HG03342 (cell line): ENCODE data around the gene RIC1.
"Not testable (repeated sequence)": the region's sequence is repeated elsewhere in the genome, so short reads cannot be mapped to it uniquely, and the experiment has no call there.

Experiments used
- ATAC-seq: cut with Tn5 transposase; IDR thresholded peaks from one replicate; pipeline ENCODE4 v1.9.1; 2021; ENCODE audit warnings: mild to moderate bottlenecking, moderate library complexity; ENCODE audit not compliant: unreplicated experiment

The RIC1 gene

DNA sequence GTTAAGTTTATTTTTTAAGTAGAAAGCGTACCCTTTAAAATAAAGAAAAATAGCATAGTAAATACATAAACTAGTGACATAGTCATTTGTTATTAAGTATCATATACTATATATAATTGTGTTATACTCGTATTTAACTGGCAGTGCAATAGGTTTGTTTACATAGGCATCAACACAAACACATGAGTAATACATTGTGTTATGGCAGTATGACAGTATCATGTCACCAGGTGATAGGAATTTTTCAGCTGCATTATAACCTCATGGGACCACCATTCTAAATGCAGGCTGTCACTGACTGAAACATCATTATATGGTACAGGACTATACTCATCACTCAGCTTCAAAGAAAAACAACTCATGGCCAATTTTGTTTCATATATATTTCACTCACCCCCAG lies 8.4 kb upstream of the RIC1 start:
- ATAC-seq: no peak

DNA sequence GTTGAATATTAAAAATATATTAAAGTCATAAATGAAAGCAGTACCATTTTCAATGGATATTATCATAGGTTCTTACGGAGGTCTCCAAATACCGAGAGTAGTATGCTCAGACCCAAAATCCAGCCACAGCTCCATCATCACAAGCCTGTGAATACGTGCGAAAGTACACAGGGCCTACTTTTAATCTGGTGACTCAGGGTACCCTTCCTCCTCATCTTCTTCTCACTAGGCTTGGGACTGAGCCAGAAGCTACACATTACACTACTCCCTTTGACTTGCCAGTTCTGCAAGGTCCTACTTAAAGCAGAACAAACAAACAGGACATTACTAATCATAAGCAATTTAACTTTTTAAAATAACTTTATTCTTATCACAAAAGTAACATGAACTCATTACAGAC lies 7.6 kb upstream of the RIC1 start:
- no peak for ATAC-seq

DNA sequence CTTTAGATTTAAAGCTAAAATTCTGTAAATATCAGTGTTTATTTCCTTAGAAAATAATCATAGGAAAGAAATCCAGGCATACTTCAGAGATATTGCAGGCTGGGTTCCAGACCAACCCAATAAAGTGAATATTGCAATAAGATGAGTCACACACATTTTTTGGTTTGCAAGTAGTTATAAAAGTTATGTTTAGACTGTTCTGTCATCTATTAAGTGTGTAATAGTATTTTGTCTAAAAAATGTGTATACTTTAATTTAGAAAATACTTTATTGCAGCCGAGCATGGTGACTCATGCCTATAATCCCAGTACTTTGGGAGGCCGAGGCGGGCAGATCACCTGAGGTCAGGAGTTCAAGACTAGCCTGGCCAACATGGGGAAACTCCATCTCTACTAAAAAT lies 6.9 kb upstream of the RIC1 start:
- no peak for ATAC-seq

DNA sequence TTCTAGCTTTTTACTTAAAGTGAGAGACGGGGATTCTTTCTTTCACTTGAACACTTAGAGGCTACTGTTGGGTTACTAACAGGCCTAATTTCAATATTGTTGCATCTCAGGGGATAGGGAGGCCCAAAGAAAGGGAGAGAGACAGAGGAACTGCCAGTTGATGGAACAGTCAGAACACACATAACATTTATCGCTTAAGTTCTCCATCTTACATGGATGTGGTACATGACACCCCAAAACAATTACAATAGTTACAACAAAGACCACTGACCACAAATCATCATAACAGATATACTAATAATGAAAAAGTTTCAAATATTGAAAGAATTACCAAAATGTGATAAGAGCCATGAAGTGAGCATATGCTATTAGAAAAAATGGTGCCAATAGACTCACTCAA lies 4.3 kb upstream of the RIC1 start:
- no peak for ATAC-seq

DNA sequence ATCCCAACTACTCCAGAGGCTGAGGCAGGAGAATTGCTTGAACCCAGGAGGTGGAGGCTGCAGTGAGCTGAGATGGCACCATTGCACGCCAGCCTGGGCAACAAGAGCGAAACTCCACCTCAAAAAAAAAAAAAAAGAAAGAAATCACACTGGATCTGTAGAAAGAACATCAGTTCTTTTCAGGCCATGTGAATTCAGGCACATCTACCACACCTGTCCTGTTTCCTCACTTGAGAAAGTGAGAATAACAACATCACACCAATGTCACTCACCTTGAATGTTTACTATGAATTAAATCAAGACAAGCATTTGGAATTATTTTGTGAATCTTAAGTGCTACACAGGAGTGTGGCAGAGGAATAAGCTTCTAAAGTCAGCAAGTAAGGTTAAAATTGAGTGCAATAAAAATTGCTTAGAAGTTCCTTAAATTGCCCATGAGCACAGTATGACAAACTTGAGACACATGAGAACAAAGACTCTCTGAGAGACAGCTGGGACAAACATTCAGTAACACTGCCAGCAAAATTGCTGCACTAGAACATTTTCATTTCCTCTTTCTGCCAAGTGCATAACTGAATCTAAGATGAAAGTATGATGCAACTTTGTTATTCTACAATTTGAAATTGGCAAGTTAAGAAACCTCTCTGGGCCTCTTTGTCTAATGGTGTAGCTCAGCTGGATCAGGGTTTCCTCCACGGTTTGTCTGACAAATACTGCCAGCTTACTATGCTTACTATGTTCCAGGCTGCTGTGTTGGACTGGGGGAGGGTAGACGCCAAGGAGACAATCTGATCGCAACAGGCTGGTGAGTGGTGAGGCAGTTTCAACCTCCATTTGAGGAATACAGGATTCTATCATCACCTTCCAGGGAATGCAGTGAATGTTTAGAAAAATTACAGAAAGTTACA lies 1.9 kb upstream of the RIC1 start:
- ATAC-seq: peak; percentile 51

DNA sequence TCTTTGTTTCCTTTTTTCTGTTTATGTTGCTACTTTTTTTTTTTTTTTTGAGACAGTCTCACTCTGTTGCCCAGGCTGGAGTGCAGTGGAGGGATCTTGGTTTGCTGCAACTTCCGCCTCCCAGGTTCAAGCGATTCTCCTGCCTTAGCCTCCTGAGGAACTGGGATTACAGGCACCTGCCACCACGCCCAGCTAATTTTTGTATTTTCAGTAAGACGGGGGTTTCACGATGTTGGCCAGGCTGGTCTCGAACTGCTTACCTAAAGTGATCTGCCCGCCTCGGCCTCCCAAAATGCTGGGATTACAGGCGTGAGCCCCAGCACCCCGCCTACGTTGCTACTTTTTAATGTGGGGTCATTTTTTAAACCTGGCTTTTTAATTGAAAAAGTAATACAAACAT lies 1.2 kb upstream of the RIC1 start:
- ATAC-seq: not testable (repeated sequence)

DNA sequence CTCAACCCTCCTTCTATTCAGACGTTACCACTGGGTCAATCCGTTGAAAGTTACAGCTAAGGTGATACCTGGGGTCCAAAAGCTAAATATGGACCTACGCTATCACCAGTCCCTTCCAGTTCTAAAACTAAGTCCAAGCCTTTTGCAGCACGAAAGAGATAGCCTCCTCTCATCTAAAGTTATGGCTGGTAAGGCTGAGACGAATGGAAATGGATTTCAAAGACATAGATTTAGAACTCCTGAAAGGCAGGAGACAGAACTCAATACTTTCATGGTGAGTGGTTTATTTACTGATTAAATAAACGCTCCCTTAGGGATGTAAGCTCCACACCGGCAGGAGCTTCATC lies 751 bp upstream of the RIC1 start:
- ATAC-seq: no peak

DNA sequence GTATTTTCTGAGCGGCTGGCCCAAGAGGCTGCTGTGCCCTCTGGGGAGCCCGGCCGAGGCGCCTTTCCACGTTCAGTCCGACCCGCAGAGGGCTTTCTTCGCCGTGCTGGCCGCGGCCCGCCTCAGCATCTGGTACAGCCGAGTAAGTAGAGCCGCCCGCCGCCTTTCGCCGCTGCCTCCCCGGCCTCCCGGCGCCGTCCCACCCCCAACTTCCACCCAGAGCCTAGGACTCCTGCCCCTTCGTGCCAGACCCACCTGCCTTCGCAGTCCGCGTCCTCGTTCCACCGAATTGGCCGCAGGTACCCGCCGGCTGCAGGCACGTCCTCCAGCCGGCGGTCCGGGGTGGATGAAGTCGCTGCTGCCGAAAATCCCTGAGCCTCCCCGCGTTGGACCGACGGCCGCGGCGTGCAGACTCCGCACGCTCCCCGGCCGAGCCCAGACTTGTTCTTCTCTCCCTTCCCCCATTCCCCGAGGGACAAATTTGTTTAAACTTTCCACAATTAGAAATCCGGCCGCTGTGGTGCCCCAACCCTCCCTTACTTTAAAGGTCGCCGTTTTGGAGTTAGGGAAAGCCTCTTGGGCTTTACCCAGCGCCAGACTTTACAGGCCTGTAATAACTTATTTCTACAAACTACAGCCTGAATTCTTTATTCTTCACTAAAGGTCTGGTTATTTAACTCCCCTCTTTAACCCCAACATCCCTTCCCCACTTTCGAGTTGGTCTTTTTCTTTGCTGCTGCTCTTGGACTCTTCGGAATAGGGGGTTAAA lies 589 bp downstream of the RIC1 start:
- ATAC-seq: peak; percentile 9

DNA sequence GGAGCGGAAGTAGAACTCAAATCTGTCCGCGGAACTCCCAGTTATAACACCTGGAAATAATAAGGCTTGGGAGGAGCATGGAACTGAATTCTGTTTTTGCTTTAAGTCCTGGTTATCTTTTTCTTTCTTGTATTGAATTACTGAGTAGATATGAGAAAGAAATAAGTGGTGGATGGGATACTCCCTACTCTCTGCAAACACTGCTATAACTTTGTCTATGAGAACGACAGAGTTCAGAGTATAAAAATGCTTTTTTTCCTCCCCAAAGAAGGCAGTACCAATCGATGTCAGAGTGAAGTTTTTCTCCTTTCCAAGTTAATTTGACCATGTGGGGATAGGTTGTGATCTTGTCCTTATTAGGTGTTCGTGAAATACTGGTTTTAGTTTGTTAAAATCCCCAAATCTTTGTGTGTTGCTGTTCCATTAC lies 1.2 kb downstream of the RIC1 start:
- no peak for ATAC-seq

DNA sequence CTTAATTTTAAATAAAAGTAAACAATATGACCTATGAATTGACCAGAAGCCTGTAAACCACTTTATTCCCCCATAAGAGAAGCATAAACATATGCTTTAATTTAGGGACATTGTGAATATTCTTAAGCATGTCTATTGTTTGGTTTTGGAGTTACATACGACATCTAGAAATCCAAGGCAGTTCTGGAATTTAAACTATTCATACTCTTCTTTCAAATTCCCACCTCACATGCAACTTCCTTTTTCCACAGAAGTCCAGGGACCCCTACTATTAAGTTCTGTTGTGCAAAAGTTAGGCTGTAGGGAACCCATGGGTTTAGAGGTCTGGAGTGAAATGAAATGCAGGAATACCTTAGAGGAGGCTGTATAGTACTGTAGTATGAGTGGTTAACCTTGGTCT lies 2.1 kb downstream of the RIC1 start:
- ATAC-seq: no peak

DNA sequence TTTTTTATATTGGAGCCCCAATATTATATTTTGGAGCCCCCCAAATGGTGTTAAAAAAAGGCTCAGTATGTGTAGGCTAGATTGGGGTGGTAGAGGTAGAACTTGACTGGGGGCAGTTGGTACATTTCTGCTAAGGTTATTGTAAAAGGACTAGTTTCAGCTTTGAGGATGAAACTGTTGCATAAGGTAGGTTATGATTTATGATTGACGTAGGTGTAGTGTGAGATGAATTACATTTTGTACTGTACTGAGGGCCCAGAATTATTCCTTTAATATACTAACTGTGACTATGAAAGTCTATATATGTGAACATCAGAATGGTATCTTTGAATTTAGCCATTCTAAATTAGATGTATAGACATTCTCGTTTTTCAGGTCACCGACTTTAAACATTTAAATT lies 3.6 kb downstream of the RIC1 start:
- no peak for ATAC-seq

DNA sequence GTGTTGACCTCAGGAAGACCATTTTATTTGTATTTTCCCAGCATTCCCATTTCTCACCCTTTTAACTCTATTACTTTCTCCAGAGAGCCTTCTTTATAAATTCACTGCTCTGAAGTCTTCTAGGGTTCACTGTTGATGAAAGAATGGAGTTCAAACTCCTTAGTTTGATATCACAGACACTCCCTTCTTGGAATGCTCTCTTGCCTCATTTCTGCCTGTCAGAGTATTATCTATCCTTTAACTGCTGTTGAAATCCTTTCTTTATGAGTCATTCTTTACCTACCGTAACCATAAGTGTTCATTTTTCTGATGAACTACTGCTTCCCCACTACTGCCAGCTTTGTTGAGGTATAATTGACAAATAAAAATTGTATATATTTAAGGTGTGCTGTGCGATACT lies 4.3 kb downstream of the RIC1 start:
- ATAC-seq: no peak

DNA sequence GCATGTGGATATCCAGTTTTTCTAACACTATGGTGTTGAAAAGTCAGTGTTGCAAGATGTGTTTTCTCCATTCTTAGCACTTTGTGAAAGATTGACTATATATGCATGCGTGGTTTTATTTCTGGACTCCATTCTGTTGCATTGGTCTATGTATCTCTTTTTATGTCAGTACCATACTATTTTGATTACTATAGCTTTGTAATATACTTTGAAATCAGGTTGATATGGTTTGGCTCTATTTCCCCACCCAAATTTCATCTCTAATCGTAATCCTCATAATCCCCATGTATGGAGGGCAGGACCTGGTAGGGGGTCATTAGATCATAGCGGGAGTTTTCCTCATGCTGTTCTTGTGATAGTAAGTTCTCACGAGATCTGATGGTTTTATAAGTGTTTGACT lies 6.5 kb downstream of the RIC1 start:
- ATAC-seq: no peak

DNA sequence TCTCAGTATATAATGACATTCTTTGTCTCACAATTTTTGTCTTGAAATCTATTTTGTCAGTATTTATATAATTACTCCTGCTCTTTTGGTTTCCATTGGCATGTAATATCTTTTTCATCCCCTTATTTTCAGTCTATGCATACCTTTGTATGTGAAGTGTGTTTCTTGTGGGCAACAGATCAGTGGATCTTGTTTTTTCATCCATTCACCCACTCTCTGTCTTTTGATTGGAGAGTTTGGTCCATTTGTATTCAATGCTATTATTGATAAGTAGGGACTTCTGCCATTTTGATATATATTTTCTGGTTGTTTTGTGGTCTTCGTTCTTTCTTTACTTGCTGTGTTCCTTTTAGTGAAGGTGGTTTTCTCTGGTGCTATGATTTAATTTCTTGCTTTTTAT lies 10.9 kb downstream of the RIC1 start:
- no peak for ATAC-seq

DNA sequence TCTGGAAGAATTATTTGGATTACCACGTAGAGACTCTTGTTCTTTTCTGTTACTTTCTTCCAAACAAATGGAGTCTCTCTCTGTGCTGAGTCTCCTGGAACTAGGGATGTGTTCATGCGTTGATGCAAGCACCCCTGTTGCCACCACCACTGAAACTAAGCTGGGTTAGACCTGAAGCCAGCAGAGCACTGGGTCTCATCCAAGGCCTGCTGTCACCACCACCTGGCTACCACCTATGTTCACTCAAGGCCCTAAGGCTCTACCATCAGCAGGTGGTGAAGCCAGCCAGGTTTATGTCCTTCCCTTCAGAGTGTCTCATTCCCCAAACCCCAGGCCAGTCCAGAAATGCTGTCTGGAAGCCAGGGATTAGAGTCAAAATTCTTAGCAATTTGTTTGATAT lies 13.3 kb downstream of the RIC1 start:
- no peak for ATAC-seq

DNA sequence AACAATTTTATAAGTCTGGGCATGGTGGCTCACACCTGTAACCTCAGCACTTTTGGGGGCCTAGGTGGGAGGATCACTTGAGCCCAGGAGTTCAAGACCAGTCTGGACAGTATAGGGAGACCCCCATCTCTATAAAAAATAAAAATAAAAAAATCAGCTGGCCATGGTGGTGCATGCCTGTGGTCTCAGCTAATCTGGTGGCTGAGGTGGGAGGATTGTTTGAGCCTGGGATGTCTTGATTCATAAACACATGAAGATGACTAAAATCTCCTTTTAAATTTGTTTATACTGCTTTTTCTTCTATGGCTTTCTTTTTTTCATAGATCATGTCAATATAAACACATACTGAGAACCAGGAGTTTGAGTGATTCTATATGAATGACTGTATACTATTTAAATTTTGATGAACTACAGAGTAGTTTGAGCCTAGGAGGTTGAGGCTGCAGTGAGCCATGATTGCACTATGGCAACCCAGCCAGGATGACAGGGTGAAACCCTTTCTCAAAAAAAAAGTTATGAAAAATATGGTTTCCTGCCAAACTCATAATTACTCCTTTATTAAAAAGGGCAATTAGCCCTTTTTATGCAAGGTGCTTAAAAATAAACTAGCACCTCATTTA lies 14.2 kb downstream of the RIC1 start:
- no peak for ATAC-seq

DNA sequence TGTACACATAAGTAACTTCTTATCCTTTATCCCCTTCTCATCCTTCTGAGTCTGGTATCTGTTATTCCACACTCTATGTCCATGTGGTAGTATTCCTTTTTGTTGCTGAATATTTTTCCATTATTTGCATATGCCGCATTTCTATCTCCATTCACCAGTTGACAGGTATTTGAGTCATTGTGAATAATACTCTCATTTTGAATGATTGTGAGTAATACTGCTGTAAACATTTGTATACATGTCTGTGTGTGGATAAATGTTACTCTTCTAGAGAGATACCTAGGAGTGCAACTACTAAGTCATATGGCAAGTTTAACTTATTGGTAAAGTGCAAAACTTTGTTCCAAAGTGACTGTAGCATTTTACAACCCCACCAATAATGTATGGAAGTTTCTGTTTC lies 15.6 kb downstream of the RIC1 start:
- no peak for ATAC-seq

DNA sequence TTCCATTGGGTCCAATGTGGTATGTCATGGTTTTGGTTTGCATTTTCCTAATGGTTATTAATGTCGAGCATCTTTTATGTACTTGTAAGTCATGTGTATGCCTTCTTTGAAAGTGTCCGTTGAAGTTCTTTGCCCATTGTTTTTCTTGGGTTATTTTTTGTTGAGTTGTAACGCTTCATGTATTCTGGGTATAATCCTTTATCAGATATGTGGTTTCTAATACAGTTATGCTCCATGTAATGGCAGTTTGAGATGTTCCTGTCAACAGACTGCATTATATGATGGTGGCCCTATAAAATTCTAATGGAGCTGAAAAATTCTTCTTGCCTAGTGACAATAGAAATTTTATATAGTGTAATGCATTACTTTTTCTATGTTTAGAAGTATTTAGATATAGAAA lies 17.2 kb downstream of the RIC1 start:
- no peak for ATAC-seq

DNA sequence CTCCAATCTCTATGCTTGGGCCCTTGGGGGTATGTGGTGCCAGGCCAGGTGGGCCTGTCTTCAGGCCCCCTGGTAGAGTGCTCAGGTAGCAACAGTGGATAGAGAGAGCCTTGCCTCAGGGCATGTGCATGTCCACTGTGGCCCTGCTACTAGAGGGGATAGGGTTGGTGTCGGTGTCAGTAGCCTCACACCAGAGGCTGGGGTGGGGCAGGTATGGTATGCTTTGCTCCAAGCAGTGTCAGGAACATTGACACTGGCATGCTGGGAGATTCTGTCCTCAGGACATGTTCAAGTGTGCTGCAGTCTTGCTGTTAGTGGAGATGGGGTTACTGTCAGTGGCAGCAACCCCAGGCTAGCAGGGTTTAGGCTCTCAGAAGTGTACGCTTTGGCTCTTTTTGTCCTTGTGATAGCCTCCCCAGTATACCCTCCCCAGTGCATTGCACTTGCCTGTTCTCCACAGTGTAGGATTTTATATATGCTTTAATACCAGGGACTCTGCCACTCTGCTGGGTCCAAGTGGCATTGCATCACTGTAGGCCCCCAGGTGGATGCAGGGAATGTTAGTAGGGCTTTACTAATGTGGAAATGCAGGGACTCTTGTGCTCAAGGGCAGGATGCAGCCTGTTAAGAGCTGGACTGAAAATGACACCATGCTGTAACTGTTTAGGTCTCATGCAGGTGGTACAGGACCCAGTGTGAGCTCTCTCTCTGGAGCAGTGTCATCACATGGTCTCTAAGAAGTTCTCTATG lies 21.6 kb downstream of the RIC1 start:
- ATAC-seq: no peak

DNA sequence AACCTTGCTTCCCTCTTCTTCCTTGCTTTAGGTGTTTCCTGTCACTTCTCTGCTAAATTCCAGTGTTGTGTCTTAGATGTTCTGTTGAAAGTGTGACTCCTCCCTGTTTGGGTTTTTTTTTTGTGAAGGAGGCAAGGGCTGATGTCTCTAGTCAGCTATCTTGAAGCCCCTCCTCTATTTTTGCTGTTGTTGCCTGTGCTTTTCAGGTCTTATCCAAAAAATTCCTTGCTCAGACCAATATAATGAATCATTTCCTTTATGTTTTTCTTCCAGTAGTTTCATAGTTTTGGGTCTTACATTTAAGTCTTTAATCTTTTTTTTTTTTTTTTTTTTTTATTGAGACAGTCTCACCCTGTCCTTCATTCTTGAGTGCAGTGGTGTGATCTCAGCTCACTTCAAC lies 22.3 kb downstream of the RIC1 start:
- no peak for ATAC-seq

DNA sequence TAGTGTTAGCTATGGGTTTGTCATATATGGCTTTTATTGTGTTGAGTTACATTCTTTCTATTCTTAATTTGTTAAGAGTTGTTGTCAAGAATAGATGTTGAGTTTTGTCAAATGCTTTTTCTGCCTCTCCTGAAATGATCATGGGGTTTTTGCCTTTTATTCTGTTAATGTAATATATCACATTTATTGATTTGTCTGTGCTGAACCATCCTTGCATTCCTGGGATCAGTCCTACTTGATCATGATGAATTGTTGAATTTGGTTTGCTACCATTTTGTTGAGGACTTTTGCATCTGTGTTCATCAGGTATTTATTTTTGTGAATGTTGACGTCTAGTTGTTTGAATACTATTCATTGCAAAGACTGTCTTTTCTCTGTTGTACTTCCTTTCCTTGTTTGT lies 23.9 kb downstream of the RIC1 start:
- no peak for ATAC-seq
